Esophagus muscularis mucosa (tissue), 4 donors: ENCODE measurements around the gene NACC1.

ENCODE experiments used
- EP300 ChIP-seq: sonication (generic); formaldehyde crosslinking; IDR thresholded peaks from one replicate; pipeline ENCODE4 v1.6.1; 2017; ENCODE audit warnings: antibody characterized with exemption
- POLR2AphosphoS5 ChIP-seq, 2 donors: sonication (generic); formaldehyde crosslinking; IDR thresholded peaks; one replicate each; pipeline ENCODE4 v1.6.1; 2017; ENCODE audit warnings: antibody characterized with exemption in 2 of 2
- TF ChIP-seq, protein P1 (sequence below), 3 experiments: fragments of 200-600 bp in 2 of 3; fragments of 450-650 bp in 1 of 3; sonication (generic) in 2 of 3; IDR thresholded peaks; one replicate each; pipeline ENCODE4 v1.5.1; 2017 to 2019; ENCODE audit warnings: antibody characterized with exemption in 3 of 3, mild to moderate bottlenecking in 2 of 3, moderate library complexity in 1 of 3

DNA sequence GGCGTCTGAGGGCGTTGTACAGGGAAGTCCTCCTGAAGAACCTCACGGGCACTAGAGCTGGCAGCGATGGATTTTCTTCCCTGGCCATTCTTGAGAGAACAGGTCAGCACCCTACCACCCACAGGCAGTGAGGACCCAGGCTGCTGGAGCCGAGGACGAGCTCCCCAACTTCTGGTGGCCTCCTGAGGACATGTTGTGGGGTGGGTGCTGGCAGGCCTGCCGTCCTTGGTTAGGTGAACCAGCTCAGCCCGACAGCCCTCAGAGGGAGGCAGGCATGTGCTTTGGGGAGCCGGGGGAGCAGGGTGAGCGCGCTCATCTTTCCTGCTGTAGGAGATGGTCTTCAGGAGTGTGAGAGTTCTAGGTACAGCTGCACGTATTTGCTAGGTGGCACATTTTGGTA lies 30.8 kb upstream of the NACC1 start:
- TF ChIP-seq, protein P1, sequence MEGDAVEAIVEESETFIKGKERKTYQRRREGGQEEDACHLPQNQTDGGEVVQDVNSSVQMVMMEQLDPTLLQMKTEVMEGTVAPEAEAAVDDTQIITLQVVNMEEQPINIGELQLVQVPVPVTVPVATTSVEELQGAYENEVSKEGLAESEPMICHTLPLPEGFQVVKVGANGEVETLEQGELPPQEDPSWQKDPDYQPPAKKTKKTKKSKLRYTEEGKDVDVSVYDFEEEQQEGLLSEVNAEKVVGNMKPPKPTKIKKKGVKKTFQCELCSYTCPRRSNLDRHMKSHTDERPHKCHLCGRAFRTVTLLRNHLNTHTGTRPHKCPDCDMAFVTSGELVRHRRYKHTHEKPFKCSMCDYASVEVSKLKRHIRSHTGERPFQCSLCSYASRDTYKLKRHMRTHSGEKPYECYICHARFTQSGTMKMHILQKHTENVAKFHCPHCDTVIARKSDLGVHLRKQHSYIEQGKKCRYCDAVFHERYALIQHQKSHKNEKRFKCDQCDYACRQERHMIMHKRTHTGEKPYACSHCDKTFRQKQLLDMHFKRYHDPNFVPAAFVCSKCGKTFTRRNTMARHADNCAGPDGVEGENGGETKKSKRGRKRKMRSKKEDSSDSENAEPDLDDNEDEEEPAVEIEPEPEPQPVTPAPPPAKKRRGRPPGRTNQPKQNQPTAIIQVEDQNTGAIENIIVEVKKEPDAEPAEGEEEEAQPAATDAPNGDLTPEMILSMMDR (IDR thresholded peaks at IDR 0.05), result no peak
- TF ChIP-seq EP300, result no peak
- TF ChIP-seq POLR2AphosphoS5 (IDR thresholded peaks at IDR 0.05), result no peak
